Amniotic epithelial cell (primary cell): ENCODE data around the gene ZFYVE28.

Experiments used
- DNase-seq: peaks from one replicate; pipeline ENCODE4 v3.0.0-alpha.2; 2010; ENCODE audit warnings: low read depth

The ZFYVE28 gene

GRCh38 chr4:2428496-2429213 is 10.2 kb upstream of the ZFYVE28 start:
- no peak for DNase-seq

- DNase-seq, result no peak
Measured at GRCh38 chr4:2427383-2428334, 9.2 kb upstream of the ZFYVE28 start.

- no peak for DNase-seq
Measured at GRCh38 chr4:2426711-2427275, 8.3 kb upstream of the ZFYVE28 start.

- DNase-seq, result no peak
Measured at GRCh38 chr4:2426069-2426397, 7.6 kb upstream of the ZFYVE28 start.

- no peak for DNase-seq
Measured at GRCh38 chr4:2425386-2426068, 7.1 kb upstream of the ZFYVE28 start.

GRCh38 chr4:2424581-2424980 is 6.1 kb upstream of the ZFYVE28 start:
- peak; percentile 47 for DNase-seq

GRCh38 chr4:2423695-2424094 is 5.2 kb upstream of the ZFYVE28 start:
- DNase-seq, result no peak

- DNase-seq, result no peak
Measured at GRCh38 chr4:2423066-2423465, 4.6 kb upstream of the ZFYVE28 start.

- no peak for DNase-seq
Measured at GRCh38 chr4:2421928-2422327, 3.5 kb upstream of the ZFYVE28 start.

GRCh38 chr4:2419814-2420213 is 1.4 kb upstream of the ZFYVE28 start:
- no peak for DNase-seq

- peak; percentile 87 for DNase-seq
Measured at GRCh38 chr4:2418650-2419571, 466 bp upstream of the ZFYVE28 start, which contains the start of gene CFAP99. CFAP99 (plus strand) TSS chr4:2418955.

GRCh38 chr4:2417226-2417764 is 1.1 kb downstream of the ZFYVE28 start:
- no peak for DNase-seq

- DNase-seq, result no peak
Measured at GRCh38 chr4:2416564-2417225, 1.8 kb downstream of the ZFYVE28 start.

GRCh38 chr4:2415881-2416563 is 2.4 kb downstream of the ZFYVE28 start:
- no peak for DNase-seq

- DNase-seq, result no peak
Measured at GRCh38 chr4:2415213-2415612, 3.2 kb downstream of the ZFYVE28 start.

GRCh38 chr4:2413821-2414610 is 4.4 kb downstream of the ZFYVE28 start:
- DNase-seq, result peak; percentile 54

GRCh38 chr4:2412885-2413716 is 5.3 kb downstream of the ZFYVE28 start:
- peak; percentile 90 for DNase-seq

GRCh38 chr4:2412534-2412884 is 5.9 kb downstream of the ZFYVE28 start:
- no peak for DNase-seq
